ENCODE measurements around the gene TMEM260.

TMEM260 gene

DNA sequence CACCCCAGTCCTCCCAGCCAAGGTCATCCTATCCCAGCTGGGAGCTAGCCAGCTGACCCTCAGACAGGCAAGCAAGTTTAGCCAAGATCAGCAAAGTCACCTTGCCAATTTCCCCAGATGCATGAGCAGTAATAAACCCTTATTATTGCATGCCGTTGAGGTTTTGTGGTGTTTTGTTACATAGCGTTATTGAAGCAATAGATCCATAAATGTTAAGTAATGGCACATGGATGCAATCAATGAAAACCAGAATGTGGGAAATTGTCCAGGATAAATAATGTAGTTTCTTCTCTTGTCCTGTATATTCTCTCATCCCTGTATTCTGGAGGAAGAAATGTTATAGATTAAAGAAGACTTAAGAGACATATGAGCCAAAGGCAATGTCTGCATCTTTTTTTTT lies 18.0 kb upstream of the TMEM260 start:
- no peak overlapping the region for H3K4me3 ChIP-seq
- H3K27ac ChIP-seq = no peak overlapping the region
- no peaks in the 10 kb centered on the region for H4K20me1 ChIP-seq
- no peaks in the 10 kb centered on the region for H3K36me3 ChIP-seq
- H3K27me3 ChIP-seq = no peaks in the 10 kb centered on the region
- H3K4me1 ChIP-seq = no peaks in the 10 kb centered on the region
- no peak overlapping the region for H3K4me2 ChIP-seq
- TF ChIP-seq Cebpa-rat (IDR thresholded peaks at IDR 0.05) = no peak
- H3K9me3 ChIP-seq = peaks cover 9% of the 10 kb centered on the region
- no peak overlapping the region for H3K9ac ChIP-seq

DNA sequence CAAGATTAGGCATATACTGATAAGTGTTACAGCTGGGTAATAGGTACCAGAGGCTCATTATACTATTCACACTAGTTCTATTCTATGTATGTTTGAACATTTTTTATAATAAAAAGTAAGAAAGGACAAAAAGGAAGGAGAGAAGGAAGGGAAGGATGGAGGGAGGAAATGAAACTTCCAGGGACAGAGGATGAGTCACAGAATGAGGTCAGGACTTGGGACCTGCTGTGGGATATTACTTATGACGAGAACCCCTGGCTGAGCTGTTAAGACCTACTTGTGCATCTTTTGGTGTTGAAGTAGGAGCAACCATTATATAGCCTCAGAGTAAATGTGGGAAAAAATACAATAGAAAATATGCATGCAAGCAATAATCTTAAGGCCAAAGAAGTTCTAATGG lies 16.7 kb upstream of the TMEM260 start:
- Histone ChIP-seq H3K4me2 (no peak overlapping the region), H3K27ac (no peak overlapping the region), H3K27me3 (no peaks in the 10 kb centered on the region), H3K9me3 (peaks cover 9% of the 10 kb centered on the region), H3K4me1 (no peaks in the 10 kb centered on the region), H3K9ac (no peak overlapping the region), H3K36me3 (no peaks in the 10 kb centered on the region), H3K4me3 (no peak overlapping the region), H4K20me1 (no peaks in the 10 kb centered on the region)
- TF ChIP-seq Cebpa-rat (IDR thresholded peaks at IDR 0.05) = no peak

DNA sequence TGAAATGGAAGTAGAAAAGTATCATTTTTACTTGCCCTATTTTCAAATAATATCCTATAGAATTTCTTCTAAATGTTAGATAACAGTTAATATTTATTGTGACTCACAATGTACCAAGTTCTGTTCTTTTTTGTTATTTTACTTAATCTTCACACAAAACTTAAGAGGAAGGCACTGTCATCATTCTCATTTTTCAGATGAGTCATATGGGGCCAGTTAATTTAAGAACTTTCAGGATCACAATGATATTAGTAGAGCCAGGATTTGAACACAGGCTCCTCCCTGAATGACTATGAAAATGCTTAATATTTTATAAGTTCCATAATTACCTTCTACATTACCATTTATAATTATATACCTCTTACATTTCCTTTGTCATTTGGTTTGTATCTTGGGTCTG lies 10.4 kb upstream of the TMEM260 start:
- no peaks in the 10 kb centered on the region for H3K27me3 ChIP-seq
- TF ChIP-seq Cebpa-rat (IDR thresholded peaks at IDR 0.05) = no peak
- H3K9me3 ChIP-seq = peaks cover under 1% of the 10 kb centered on the region
- no peak overlapping the region for H3K4me2 ChIP-seq
- no peaks in the 10 kb centered on the region for H4K20me1 ChIP-seq
- H3K27ac ChIP-seq = no peak overlapping the region
- no peak overlapping the region for H3K4me3 ChIP-seq
- H3K36me3 ChIP-seq = no peaks in the 10 kb centered on the region
- H3K4me1 ChIP-seq = no peaks in the 10 kb centered on the region
- no peak overlapping the region for H3K9ac ChIP-seq

DNA sequence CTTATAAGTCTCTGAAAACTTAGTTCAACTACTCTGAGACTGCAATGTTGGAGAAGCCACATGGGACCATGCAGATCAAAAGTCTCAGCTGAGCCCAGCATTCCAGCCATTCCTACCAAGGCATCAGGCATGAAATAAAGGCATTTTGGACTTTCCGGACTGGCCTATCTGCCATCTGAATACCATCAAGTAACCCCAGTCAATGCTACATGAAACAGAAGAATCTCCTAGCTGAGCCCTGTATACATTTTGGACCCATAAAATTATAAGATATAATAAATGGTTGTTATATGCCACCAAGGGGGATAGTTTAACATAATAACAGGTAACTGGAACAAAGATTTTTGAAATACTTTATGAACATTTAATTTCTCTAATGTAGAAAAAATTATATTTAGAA lies 9.3 kb upstream of the TMEM260 start:
- TF ChIP-seq Cebpa-rat (IDR thresholded peaks at IDR 0.05) = no peak
- H3K9ac ChIP-seq = no peak overlapping the region
- H3K36me3 ChIP-seq = no peaks in the 10 kb centered on the region
- H3K4me3 ChIP-seq = no peak overlapping the region
- H3K27me3 ChIP-seq = no peaks in the 10 kb centered on the region
- no peak overlapping the region for H3K4me2 ChIP-seq
- no peaks in the 10 kb centered on the region for H4K20me1 ChIP-seq
- no peaks in the 10 kb centered on the region for H3K4me1 ChIP-seq
- H3K9me3 ChIP-seq = no peaks in the 10 kb centered on the region
- H3K27ac ChIP-seq = no peak overlapping the region

DNA sequence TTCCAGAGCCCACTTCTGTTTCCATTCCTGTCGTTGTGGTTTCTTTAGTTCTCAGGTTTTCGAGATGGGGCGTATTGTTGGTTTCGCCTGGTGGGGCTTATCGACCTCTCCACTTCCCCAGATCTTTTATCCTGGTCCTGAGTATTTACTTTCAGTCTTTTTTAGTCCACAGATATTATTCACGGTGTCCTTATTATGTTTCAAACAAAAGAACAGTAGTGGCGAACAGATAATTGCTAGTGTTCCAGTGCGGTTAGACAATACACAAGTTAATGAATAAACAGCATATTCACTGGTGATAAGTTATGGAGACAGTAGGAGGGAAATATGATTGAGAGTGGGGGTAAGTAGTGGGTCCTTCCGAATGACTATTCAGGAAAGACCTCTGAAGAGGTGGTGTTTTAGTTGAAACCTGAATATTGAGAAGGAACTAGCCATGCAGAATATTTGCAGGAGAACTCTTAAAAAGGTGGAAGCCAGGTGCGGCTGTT lies 668 bp downstream of the TMEM260 start:
- peak overlapping the region; percentile 85 for H3K4me2 ChIP-seq
- peak overlapping the region; percentile 99 for H3K27ac ChIP-seq
- no peaks in the 10 kb centered on the region for H3K27me3 ChIP-seq
- no peak for TF ChIP-seq Cebpa-rat (IDR thresholded peaks at IDR 0.05)
- peaks cover 1% of the 10 kb centered on the region for H3K36me3 ChIP-seq
- H3K9ac ChIP-seq = peak overlapping the region; percentile 98
- no peaks in the 10 kb centered on the region for H3K9me3 ChIP-seq
- peaks cover 18% of the 10 kb centered on the region for H3K4me1 ChIP-seq
- H3K4me3 ChIP-seq = peak overlapping the region; percentile 98
- H4K20me1 ChIP-seq = peaks cover 54% of the 10 kb centered on the region

DNA sequence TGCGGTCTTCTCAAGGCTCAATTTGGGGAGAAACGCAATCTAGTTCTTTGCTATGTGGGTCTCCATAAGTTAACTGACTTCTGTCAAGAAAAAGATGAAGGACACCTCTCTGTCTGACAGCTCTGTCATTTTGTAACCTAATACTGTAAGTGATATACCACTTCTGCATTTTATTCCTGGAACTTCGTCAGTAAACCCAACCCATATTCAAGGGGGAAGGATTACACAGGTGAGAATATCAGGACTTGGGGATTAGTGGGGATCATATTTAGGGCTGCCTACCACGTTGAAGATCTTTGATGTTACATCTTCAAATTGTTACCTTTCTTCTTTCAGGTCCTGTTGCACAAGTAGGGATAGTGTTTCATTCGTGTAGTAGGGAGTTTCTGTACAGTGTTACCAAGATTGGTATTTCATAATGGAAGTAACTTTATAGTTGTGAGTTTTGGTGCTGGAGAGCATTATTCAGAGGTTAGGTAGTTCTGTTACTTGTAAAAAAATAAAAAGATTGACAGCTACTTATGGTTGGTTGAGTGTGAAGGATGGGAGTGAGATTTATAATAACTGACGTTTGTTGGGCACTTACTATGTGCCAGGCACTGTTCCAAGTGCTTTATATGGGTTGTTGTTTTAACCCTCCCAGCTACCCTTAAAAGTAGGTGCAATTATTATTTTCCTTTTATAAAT lies 1.6 kb downstream of the TMEM260 start:
- Histone ChIP-seq H3K9ac (peak overlapping the region; percentile 98; the same call in 1 of the 2 replicates), H4K20me1 (peaks cover 58% of the 10 kb centered on the region), H3K4me3 (peak overlapping the region; percentile 98), H3K9me3 (no peaks in the 10 kb centered on the region), H3K27ac (no peak overlapping the region), H3K27me3 (no peaks in the 10 kb centered on the region), H3K4me2 (peak overlapping the region; percentile 85), H3K36me3 (peaks cover 10% of the 10 kb centered on the region), H3K4me1 (peaks cover 18% of the 10 kb centered on the region)
- no peak for TF ChIP-seq Cebpa-rat (IDR thresholded peaks at IDR 0.05)

DNA sequence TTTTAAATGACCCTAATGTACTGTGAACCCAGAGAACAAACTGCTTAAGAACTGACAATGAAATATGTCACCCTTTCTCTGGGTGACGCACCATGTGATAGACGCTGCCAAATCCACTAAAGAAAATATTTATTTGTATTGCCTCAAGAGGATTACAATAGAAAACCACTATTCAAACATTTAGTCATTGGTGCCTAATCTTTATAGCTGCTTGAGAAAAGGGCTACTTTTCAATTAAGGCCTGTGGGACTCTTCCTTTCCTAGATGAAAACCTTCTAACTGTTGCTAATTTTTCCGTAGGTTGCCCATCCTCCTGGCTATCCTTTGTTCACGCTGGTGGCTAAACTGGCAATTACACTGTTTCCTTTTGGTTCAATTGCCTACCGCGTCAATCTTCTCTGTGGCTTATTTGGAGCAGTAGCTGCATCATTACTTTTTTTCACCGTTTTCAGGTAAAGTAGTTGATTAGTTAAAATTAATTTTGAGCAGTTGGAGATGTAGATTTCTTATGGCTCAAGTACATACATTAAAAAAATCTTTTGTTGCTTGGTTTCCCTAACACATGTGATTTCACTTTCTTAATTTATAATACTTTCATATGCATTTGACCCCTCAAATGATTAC lies 6.0 kb downstream of the TMEM260 start:
- Histone ChIP-seq H3K9me3 (no peaks in the 10 kb centered on the region), H4K20me1 (peaks cover 57% of the 10 kb centered on the region), H3K36me3 (peaks cover 25% of the 10 kb centered on the region), H3K27ac (no peak overlapping the region), H3K4me3 (no peak overlapping the region), H3K4me2 (no peak overlapping the region), H3K9ac (no peak overlapping the region), H3K27me3 (no peaks in the 10 kb centered on the region), H3K4me1 (peaks cover 15% of the 10 kb centered on the region)
- no peak for TF ChIP-seq Cebpa-rat (IDR thresholded peaks at IDR 0.05)

DNA sequence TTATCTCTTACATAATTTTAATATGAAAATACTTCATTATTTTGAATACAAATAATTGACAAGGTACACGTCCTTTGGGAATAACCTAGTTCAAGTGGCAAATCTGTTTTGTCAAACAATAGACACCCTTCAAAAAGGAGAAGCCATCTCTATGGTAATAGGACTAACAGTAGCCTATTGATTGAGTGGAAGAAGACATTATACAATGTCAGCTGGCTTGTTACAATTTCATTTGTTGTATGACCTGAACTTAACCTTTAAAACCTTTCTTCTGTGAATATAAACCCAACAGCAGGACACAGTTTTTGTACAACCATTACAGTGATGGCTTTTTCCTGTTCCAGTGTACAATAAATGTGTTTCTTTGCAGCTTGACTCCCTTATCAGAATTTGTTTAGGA lies 8.1 kb downstream of the TMEM260 start:
- no peak overlapping the region for H3K4me3 ChIP-seq
- H3K4me2 ChIP-seq = no peak overlapping the region
- H4K20me1 ChIP-seq = peaks cover 38% of the 10 kb centered on the region
- H3K4me1 ChIP-seq = no peaks in the 10 kb centered on the region
- no peak for TF ChIP-seq Cebpa-rat (IDR thresholded peaks at IDR 0.05)
- H3K27ac ChIP-seq = no peak overlapping the region
- H3K9me3 ChIP-seq = no peaks in the 10 kb centered on the region
- H3K36me3 ChIP-seq = peaks cover 31% of the 10 kb centered on the region
- H3K27me3 ChIP-seq = no peaks in the 10 kb centered on the region
- H3K9ac ChIP-seq = no peak overlapping the region

DNA sequence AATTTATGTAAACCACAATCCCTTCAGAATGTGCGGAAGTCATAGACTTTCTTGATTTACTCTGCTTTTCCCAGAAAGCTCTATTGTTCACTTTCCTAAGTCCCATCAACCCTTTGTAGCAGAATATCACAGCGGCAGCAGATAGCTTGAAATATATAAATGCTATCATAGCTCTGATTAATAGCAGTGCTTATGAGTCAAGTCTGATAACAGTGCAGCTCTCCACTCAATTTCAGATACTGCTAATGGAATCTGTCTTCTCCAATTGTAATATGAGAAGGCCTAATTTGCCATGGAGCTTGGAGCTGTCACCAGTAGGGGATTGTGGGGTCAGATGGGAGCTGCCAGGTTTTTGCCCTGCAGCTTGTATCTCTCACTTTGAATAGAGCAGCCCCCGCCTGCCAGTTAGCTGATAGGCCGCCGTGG lies 10.9 kb downstream of the TMEM260 start:
- H3K4me2 ChIP-seq = no peak overlapping the region
- no peak overlapping the region for H3K4me3 ChIP-seq
- no peaks in the 10 kb centered on the region for H3K9me3 ChIP-seq
- H3K4me1 ChIP-seq = no peaks in the 10 kb centered on the region
- no peak for TF ChIP-seq Cebpa-rat (IDR thresholded peaks at IDR 0.05)
- H3K27ac ChIP-seq = no peak overlapping the region
- no peaks in the 10 kb centered on the region for H3K27me3 ChIP-seq
- H3K9ac ChIP-seq = no peak overlapping the region
- H3K36me3 ChIP-seq = peaks cover 43% of the 10 kb centered on the region
- H4K20me1 ChIP-seq = peaks cover 10% of the 10 kb centered on the region; the same call in 1 of the 2 replicates

DNA sequence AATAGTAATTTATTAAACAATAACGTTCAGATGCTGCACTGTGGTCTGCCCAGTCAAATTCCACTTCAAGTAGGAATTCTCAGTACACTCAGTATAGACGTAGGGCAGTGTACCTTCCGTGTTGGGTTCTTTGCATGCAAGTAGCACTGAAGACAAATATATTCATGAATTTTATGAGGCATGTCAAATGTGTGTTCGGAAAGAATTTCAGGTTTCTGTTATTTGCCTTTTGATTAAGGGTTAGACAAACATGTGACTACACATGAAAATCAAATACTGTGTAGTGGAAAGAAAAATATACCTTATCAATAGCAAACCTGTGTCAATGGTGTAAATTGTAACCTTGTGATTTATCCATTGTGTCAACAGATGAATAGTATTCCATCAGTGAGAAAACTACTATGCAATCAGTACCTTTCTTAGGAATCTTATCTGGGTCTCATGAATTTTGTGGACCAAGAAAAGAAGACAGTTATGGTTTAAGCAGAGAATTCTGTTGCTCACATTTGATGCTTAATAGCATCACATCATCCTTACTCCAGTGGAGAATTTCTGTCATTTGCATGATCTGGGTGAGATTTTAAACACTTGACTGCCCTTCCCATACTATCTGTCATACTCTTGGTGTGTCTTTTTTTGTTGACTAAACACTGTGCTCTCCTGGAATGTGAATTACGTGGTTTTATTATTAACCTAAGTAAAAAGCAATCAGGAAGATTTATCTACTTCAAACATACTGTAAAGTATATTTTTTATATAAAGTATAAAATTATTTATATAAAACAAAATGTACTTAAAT lies 13.3 kb downstream of the TMEM260 start:
- no peaks in the 10 kb centered on the region for H3K4me1 ChIP-seq
- H3K4me2 ChIP-seq = no peak overlapping the region
- H3K27ac ChIP-seq = no peak overlapping the region
- H3K4me3 ChIP-seq = no peak overlapping the region
- H3K9me3 ChIP-seq = no peaks in the 10 kb centered on the region
- no peaks in the 10 kb centered on the region for H3K27me3 ChIP-seq
- H3K9ac ChIP-seq = no peak overlapping the region
- no peak for TF ChIP-seq Cebpa-rat (IDR thresholded peaks at IDR 0.05)
- H4K20me1 ChIP-seq = peaks cover 5% of the 10 kb centered on the region; the same call in 1 of the 2 replicates
- H3K36me3 ChIP-seq = peaks cover 37% of the 10 kb centered on the region
